Spleen (tissue), 7 donors: ENCODE results near the gene GPC3.

ENCODE experiments used
- CTCF ChIP-seq, 11 experiments: fragments of 200-600 bp in 7 of 11; fragments of 450-650 bp in 4 of 11; sonication (generic) in 4 of 11; IDR thresholded peaks in 8 of 11; conservative IDR thresholded peaks in 3 of 11; 1 replicate in 7 of 11; 2 replicates in 4 of 11; pipeline versions ENCODE4 v1.4.0 to v1.8.0; 2016 to 2021; ENCODE audit warnings: antibody characterized with exemption in 11 of 11, inconsistent platforms in 4 of 11, mild to moderate bottlenecking in 1 of 11
- POLR2AphosphoS5 ChIP-seq, 3 donors: sonication (generic); formaldehyde crosslinking; IDR thresholded peaks; one replicate each; pipeline ENCODE4 v1.5.1; 2017; ENCODE audit warnings: antibody characterized with exemption in 3 of 3
- donor health status: DM: no; HTN: no; CAD: no; lungs with moderate emphysema.
- donor health status: DM: no; HTN: no; CAD: no.
- donor health status: DM: no; HTN: no; CAD: no.

GRCh38 chrX:133593531-133593930 lies 391.9 kb downstream of the GPC3 start:
- TF ChIP-seq POLR2AphosphoS5 (IDR thresholded peaks at IDR 0.05): no peak
- no peak for TF ChIP-seq CTCF (IDR thresholded peaks at IDR 0.05 in 8 of 11, conservative IDR thresholded peaks at IDR 0.05 in 3 of 11)
